Ramos (cell line): Measurements from ENCODE around the gene SLAMF8.

ENCODE experiments used
- in situ Hi-C: fragments of 300-500 bp; cut with MboI; formaldehyde crosslinking; loops from one replicate; pipeline ENCODE4 v1.14.3; 2022; ENCODE audit warnings: low sequenced_read_pairs; ENCODE audit not compliant: unreplicated experiment

Gene SLAMF8

GRCh38 chr1:159826441-159827101, at the start of gene SLAMF8:
SLAMF8 (plus strand) TSS chr1:159826873; CDS start chr1:159826899, 26 bp downstream.
- in situ Hi-C loops = no loop called here

DNA sequence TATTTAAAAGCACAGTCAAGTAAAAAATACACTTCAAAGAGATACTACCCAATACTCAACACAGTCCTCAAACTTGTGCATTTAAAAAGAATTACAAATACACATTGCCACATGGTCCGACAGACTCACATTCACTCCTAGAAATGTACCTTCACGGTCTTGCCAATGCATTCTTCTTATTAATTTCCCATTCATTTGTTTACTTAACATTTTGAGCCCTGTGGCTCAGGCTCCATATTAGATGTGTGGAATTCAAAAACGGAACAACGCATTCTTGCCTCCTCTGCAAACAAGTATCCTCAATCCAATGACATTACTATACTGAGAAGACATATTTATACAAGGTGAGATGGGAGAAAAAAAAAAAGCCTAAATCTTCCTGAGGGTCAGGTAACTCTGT, 48.4 kb upstream of the SLAMF8 start:
- in situ Hi-C loops = no loop called here

GRCh38 chr1:159779403-159779851, 47.2 kb upstream of the SLAMF8 start:
- in situ Hi-C loops = no loop called here

GRCh38 chr1:159780583-159781582, 45.8 kb upstream of the SLAMF8 start, which contains the start of gene DUSP23:
DUSP23 (plus strand) TSS chr1:159780962; CDS start chr1:159781101, 139 bp downstream.
- in situ Hi-C loops = no loop called here

DNA sequence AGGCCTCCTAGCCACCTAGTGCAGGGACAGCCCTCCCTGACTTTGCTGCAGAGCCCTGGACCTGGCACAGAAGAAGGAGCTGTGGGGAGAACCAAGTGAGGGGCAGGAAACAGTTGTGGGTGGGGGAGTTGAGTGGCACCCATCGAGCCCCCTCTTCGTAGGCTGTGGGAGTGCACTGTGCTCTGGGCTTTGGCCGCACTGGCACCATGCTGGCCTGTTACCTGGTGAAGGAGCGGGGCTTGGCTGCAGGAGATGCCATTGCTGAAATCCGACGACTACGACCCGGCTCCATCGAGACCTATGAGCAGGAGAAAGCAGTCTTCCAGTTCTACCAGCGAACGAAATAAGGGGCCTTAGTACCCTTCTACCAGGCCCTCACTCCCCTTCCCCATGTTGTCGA, 44.7 kb upstream of the SLAMF8 start:
- in situ Hi-C loops = no loop called here

- in situ Hi-C loops = no loop called here
Observed at GRCh38 chr1:159783724-159784123, 42.9 kb upstream of the SLAMF8 start.

GRCh38 chr1:159786465-159786864, 40.2 kb upstream of the SLAMF8 start:
- in situ Hi-C loops = no loop called here

DNA sequence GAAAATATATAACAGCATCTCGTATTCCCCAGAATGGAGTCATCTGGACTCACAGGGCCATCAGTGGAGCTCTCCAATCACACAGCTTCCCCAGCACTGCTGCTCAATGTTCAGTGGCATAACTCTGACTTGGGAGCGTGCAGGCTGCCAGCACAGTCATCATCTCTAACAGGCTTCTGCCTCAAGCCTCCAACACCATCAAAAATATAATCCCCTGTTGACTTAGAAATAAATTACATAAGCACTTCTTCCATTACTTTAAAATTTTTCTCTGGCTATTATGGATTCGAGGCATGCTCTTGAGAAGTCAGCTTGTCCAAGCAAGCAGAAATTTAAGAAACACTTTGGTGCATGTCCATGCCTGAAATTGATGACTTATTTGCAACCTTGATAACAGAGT, 39.7 kb upstream of the SLAMF8 start:
- in situ Hi-C loops = no loop called here

DNA sequence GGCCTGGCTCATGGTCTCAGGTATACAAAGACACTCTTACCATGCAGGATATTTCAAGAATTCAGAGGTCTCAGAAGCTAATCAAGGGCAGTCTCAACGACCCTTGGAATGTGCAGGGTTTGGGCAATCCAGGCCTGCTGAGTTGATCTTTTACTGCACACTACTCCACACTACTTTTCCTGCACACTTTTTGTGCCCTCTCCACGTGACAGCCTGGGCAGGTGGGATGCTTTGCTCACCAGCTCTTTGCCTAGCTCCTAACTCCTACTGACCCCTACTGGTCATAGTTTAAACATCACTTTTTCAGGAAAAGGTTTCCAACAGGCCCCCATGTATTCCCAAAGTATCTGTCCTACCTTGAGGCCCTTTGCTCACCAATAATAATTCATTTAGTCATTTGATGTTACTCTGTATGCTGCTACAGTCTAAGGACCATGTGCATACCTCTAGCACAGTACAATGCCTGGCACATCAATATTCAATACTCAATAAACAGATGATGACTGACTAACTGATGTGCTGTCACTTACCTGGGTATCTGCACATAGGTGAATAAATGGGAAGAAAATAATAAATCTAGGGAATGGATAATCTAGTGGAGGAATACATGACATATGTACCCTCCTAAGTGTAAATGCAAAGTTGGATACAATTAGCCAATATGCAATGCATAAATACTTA, 36.3 kb upstream of the SLAMF8 start:
- in situ Hi-C loops = loop anchor here (10.0 kb wide), 1 partner anchor 214 kb away; no protein-coding TSS in a partner anchor

DNA sequence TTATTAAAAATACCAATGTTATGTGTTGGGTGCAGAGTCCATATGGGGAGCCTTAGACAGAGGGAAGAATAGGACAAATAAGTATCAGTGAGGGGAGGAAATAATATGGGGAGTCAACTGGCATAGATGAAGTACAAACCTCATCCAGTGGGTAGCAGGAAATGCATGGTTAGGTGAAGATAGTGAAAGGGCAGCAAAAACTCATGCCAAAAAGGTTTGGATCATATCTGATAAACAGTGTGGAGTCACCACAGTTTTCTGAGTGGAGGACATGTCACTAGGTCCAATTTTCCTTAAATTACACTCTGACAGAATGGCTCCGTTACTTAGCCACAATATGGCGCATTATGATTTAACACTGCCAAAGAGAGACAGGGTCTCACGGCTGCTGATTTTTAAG, 35.6 kb upstream of the SLAMF8 start:
- in situ Hi-C loops = loop anchor here (10.0 kb wide), 1 partner anchor 214 kb away; no protein-coding TSS in a partner anchor

DNA sequence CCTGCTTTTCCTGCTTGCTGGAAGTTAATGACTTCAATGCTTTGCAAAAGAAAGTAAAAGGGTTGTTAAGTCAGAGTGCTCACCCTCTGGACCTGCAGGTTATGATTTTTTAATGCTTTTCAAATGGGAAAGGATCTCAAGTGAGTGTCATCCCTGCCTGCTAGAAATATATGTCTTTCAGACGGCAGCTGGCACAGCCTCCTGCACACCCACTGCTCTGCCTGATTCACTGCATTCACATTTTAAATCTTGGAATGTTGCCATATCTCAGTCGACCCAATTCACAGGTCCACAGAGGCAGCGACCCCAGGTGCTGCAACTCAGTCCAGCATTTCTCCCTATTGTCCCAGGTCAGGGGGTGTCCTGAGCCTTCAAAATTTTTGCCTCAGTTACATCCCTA, 35.2 kb upstream of the SLAMF8 start:
- in situ Hi-C loops = loop anchor here (10.0 kb wide), 1 partner anchor 213 kb away; no protein-coding TSS in a partner anchor

DNA sequence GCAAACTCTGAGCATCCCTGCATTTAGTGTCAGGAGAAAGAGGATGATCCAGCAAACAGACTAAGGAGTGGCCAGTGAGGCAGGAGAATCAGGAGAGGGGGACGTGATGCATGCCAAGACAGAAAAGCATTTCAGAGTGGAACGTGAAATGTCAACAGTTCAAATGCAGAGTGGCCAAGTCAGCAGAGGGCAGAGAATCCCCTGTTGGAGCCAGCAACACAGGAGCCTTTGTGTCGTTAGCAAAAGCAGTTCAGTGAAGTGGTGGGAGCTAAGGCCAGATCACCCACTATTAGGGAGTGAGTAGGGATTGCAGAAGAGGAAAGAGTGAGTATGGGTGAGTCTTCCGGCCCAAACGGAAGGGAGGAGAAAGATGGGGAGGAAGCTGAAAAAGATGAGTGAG, 31.1 kb upstream of the SLAMF8 start:
- in situ Hi-C loops = loop anchor here (5.0 to 10.0 kb wide), 2 partner anchors 97 to 209 kb away; no protein-coding TSS in a partner anchor

DNA sequence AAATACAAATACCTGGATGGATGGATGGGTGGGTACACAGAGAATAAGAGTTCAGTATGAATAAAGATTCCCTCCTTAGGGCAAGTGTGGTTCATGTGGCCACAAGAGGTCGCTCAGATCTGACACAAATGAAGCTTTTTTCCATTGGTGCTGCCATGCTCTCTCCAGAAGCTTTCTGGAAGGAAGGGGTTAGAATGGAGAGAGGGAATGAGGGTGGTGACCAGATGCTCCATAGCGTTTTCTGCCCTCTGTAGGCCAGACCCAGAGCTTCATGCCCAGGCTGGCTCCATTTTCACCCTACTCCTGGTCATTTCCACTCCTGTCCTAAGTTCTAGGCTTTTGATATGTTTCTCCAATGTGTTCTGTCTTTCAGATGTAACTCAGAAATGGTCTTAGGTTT, 27.8 kb upstream of the SLAMF8 start:
- in situ Hi-C loops = loop anchor here (5.0 to 10.0 kb wide), 2 partner anchors 93 to 206 kb away; no protein-coding TSS in a partner anchor

GRCh38 chr1:159799446-159799985, 27.2 kb upstream of the SLAMF8 start:
- in situ Hi-C loops = loop anchor here (5.0 to 10.0 kb wide), 2 partner anchors 93 to 205 kb away; no protein-coding TSS in a partner anchor

GRCh38 chr1:159800177-159800930, 26.3 kb upstream of the SLAMF8 start:
- in situ Hi-C loops = no loop called here

- in situ Hi-C loops = no loop called here
Observed at GRCh38 chr1:159802111-159802510, 24.6 kb upstream of the SLAMF8 start, which contains the start of gene FCRL6. FCRL6 (plus strand) TSS chr1:159802360; CDS start chr1:159802425, 65 bp downstream.

DNA sequence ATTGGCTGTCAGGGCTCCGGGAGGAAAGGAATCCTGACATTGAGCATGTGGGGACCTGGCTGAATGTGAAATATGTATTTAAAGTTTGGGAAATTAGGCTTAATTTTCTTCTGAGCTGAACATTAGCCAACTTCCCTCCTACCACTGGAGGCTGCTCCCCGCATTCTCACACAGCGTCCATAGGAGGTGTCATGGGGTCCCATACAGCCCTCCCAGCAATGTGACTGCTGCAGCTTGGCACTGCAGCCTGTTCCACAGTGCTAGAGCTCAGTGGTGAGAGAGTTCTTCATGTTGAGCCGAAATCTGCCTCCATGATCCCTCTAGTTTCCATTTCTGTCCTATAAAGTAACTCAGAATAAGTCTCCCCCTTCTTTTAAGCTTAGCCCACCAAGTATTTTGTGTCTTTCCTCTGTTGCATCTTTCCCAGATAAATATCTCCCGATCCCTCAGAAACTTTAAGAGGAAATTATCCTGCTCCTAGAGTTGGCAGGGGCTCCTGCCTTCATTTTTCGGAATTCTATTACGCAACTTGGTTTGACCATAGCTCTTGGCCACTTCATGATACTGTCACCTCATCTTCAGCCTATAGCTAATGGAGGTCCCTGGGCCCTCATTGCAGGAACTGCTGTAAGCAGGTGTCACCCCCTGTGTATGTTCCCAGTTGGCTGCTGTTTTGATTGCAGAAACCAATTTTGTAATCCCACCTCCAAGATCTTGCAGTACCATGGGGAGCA, 22.6 kb upstream of the SLAMF8 start:
- in situ Hi-C loops = no loop called here

DNA sequence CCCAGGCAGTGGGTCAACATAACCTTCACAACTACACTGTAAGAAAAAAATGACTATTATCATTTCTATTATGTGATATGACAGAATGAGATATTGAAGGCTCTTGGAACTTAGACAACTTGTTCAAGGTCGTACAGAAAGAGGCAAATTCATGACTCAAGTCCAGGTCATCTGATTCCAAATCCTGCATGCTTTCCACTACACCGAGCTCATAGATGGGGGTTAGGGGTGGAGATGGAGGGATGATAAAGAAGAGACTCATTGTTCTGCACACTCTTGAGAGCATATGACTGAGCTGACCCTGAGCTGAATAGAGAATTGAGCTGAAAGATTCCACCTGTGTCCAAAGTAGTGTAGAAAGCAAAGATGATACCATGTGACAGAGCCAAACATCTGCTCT, 21.7 kb upstream of the SLAMF8 start:
- in situ Hi-C loops = no loop called here
